GM10266 (cell line): ENCODE data around the gene ITPKB.

ENCODE experiments used
- DNase-seq: peaks from one replicate; pipeline ENCODE4 v3.0.0; 2012; ENCODE audit errors: extremely low spot score
- TF ChIP-seq, protein P1 (sequence below): IDR thresholded peaks from 2 replicates; pipeline ENCODE4 v1.5.1; 2012; ENCODE audit warnings: mild to moderate bottlenecking, low read depth; ENCODE audit not compliant: control insufficient read depth, insufficient read depth; ENCODE audit errors: missing control alignments

Gene ITPKB

DNA sequence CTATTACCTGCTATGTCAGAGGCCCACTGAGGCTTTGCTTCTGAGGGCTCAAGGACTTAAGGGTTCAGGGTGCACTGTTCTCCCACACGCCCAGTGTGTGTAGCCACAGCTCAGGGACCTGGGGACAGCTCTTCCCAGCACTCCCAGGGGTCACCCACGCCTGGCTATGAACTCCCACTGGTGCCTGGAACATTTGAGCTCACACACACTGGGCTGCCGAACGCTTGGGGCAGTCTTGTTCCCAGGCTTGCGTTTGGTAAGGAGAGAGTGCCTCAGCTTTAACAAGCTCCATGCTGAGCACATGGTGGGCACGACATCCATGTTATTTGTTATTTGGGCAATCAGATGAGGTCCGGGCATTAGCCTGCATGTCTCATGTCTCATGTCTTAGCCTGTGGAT is 153.0 kb downstream of the ITPKB start:
- TF ChIP-seq, protein P1, sequence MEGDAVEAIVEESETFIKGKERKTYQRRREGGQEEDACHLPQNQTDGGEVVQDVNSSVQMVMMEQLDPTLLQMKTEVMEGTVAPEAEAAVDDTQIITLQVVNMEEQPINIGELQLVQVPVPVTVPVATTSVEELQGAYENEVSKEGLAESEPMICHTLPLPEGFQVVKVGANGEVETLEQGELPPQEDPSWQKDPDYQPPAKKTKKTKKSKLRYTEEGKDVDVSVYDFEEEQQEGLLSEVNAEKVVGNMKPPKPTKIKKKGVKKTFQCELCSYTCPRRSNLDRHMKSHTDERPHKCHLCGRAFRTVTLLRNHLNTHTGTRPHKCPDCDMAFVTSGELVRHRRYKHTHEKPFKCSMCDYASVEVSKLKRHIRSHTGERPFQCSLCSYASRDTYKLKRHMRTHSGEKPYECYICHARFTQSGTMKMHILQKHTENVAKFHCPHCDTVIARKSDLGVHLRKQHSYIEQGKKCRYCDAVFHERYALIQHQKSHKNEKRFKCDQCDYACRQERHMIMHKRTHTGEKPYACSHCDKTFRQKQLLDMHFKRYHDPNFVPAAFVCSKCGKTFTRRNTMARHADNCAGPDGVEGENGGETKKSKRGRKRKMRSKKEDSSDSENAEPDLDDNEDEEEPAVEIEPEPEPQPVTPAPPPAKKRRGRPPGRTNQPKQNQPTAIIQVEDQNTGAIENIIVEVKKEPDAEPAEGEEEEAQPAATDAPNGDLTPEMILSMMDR: no peak
- no peak for DNase-seq

DNA sequence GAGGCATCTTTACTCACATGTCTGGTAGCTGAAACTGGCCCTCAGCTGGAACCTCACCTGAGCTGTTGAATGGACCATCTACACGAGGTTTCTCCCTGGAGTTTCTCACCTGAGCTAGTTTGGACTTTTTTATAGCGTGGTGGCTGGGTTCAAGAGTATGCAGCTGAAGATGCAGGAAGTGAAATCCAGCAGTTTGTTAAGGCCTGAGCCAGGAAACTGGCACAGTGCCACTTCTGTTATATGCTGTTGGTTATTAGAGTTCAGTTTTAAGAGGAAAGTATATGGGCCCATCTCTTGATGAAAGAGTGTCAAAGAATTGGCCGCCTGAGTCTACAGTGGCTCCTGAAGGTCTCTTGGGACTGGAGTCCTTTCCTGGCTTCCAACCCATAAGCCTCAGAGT is 154.9 kb downstream of the ITPKB start:
- DNase-seq: no peak
- TF ChIP-seq, protein P1: no peak

DNA sequence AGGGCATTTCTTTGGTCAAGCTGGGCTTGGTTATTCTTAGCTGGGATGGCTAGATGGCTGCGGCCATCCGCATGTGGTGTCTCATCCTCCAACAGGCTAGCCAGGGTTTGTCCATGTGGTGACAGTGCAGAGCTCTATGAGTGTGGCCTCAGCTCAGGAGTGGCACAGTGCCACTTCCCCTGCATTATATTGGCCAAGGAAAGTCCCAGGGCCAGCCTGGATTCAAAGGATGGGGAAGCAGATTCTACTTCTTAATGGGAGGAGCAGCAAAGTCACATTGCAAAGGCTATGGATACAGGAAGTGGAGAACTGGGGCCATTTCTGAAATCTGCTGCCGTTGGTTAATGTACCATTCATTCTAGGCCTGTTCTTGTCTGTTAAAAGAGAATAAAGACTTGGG is 156.1 kb downstream of the ITPKB start:
- TF ChIP-seq, protein P1: no peak

More for the DNA sequence above, 156.1 kb downstream of the ITPKB start:
- no peak for DNase-seq
